ENCODE results near the gene PBX1.

DNA sequence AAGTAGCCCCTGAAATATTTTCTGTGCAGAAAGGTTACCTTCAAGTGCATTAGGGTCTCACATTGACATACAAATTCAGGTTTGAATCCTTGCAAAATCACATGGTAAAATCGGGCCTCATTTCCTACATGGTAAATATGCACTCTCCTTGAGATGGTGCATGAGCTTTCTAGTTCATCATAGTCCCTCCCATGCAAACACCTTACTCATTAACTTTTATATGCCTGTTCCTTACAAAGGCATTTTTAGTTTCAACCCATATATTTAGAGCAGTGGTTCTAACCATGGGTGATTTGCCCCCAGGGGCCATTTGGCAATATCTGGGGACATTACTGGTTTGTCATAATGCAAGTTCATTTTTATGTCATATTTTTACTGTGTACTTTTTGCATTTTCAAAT is 37.2 kb downstream of the PBX1 start:
- no peak for TF ChIP-seq POLR2A (IDR thresholded peaks at IDR 0.05)
- no peak for TF ChIP-seq POLR2AphosphoS5 (IDR thresholded peaks at IDR 0.05)
